CD4-positive, alpha-beta T cell treated with Interleukin-2 at 100 ng/mL for 4 hours (primary cell): Measurements from ENCODE around the gene HAX1.
A peak's percentile ranks its signal among the peaks of the same experiment; 100 is the strongest.
"Not testable (repeated sequence)": the region's sequence is repeated elsewhere in the genome, so short reads cannot be mapped to it uniquely, and the experiment has no call there.

ENCODE experiments used
- DNase-seq: peaks from one replicate; pipeline ENCODE4 v3.0.0-alpha.2; 2020; ENCODE audit warnings: low spot score

Gene HAX1

GRCh38 chr1:154272217-154272998 is at the start of gene HAX1:
Gene HAX1 (plus strand): TSS chr1:154272629. CDS start chr1:154272724, 95 bp downstream.
- peak; percentile 98 for DNase-seq

- DNase-seq: no peak
Observed at GRCh38 chr1:154222918-154223317, 49.5 kb upstream of the HAX1 start.

GRCh38 chr1:154223621-154224020 is 48.8 kb upstream of the HAX1 start:
- no peak for DNase-seq

- no peak for DNase-seq
Observed at GRCh38 chr1:154225370-154225769, 47.1 kb upstream of the HAX1 start.

GRCh38 chr1:154231112-154231511 is 41.3 kb upstream of the HAX1 start:
- not testable (repeated sequence) for DNase-seq

- not testable (repeated sequence) for DNase-seq
Observed at GRCh38 chr1:154233127-154233526, 39.3 kb upstream of the HAX1 start.

- no peak for DNase-seq
Observed at GRCh38 chr1:154236855-154237254, 35.6 kb upstream of the HAX1 start.

- no peak for DNase-seq
Observed at GRCh38 chr1:154237435-154237834, 35.0 kb upstream of the HAX1 start.

GRCh38 chr1:154237880-154238506 is 34.4 kb upstream of the HAX1 start:
- no peak for DNase-seq

- no peak for DNase-seq
Observed at GRCh38 chr1:154239491-154239890, 32.9 kb upstream of the HAX1 start.

- no peak for DNase-seq
Observed at GRCh38 chr1:154240294-154240833, 32.1 kb upstream of the HAX1 start.

GRCh38 chr1:154241703-154242351 is 30.6 kb upstream of the HAX1 start:
- DNase-seq: peak; percentile 21

- DNase-seq: no peak
Observed at GRCh38 chr1:154253671-154254070, 18.8 kb upstream of the HAX1 start.

GRCh38 chr1:154256686-154257085 is 15.7 kb upstream of the HAX1 start:
- no peak for DNase-seq

GRCh38 chr1:154258784-154259183 is 13.6 kb upstream of the HAX1 start:
- no peak for DNase-seq

- no peak for DNase-seq
Observed at GRCh38 chr1:154260127-154260526, 12.3 kb upstream of the HAX1 start.

GRCh38 chr1:154263465-154264332 is 8.7 kb upstream of the HAX1 start:
- DNase-seq: no peak

- DNase-seq: no peak
Observed at GRCh38 chr1:154264454-154264853, 8.0 kb upstream of the HAX1 start.

GRCh38 chr1:154265586-154265985 is 6.8 kb upstream of the HAX1 start:
- peak; percentile 32 for DNase-seq

- DNase-seq: no peak
Observed at GRCh38 chr1:154270833-154271232, 1.6 kb upstream of the HAX1 start.

GRCh38 chr1:154272999-154273563 is 652 bp downstream of the HAX1 start:
- DNase-seq: no peak
